GM23338 (cell line): Measurements from ENCODE around the gene TMCC1. TPM values are rescaled to one million over a fixed set of nuclear protein-coding genes. Genes with fewer than 3 reads are reported as not detected.

ENCODE experiments used
- ATAC-seq: fragments of 200-7000 bp; cut with Tn5 transposase; 3 replicates; pipeline ENCODE4 v1.9.1; 2020
- DNase-seq: peaks from one replicate; pipeline ENCODE4 v3.0.0-alpha.2; 2015; ENCODE audit warnings: low spot score
- H2AFZ ChIP-seq: fragments of 200-600 bp; sonication (generic); 2 replicates; pipeline ENCODE4 v1.8.0; 2016; ENCODE audit warnings: antibody characterized with exemption, mild to moderate bottlenecking, moderate library complexity
- H3F3A ChIP-seq: fragments of 200-600 bp; sonication (generic); replicated peaks from 2 replicates; pipeline ENCODE4 v1.8.0; 2017; ENCODE audit warnings: antibody characterized with exemption, mixed run types, low read depth
- H3K27ac ChIP-seq: fragments of 200-600 bp; sonication (generic); 2 replicates; pipeline ENCODE4 v1.6.1; 2016; ENCODE audit warnings: low read depth
- H3K27me3 ChIP-seq: fragments of 200-600 bp; sonication (generic); 2 replicates; pipeline ENCODE4 v1.8.0; 2016; ENCODE audit warnings: mild to moderate bottlenecking, mixed run types, moderate library complexity; ENCODE audit not compliant: insufficient read depth
- H3K36me3 ChIP-seq: fragments of 200-600 bp; sonication (generic); 2 replicates; pipeline ENCODE4 v1.8.0; 2016; ENCODE audit warnings: mild to moderate bottlenecking; ENCODE audit not compliant: insufficient read depth
- H3K4me1 ChIP-seq: fragments of 200-600 bp; sonication (generic); 2 replicates; pipeline ENCODE4 v1.8.0; 2016; ENCODE audit warnings: mild to moderate bottlenecking, moderate library complexity; ENCODE audit not compliant: insufficient read depth
- H3K4me2 ChIP-seq: fragments of 200-600 bp; sonication (generic); 2 replicates; pipeline ENCODE4 v1.7.1; 2017; ENCODE audit warnings: mixed run types
- H3K4me3 ChIP-seq: fragments of 200-600 bp; sonication (generic); 2 replicates; pipeline ENCODE4 v1.6.1; 2016; ENCODE audit warnings: mixed run types
- H3K79me2 ChIP-seq: fragments of 200-600 bp; sonication (generic); replicated peaks from 2 replicates; pipeline ENCODE4 v1.8.0; 2017; ENCODE audit warnings: mild to moderate bottlenecking; ENCODE audit not compliant: insufficient read depth
- H3K9me2 ChIP-seq: fragments of 200-600 bp; sonication (generic); 2 replicates; pipeline ENCODE4 v1.8.0; 2017; ENCODE audit not compliant: insufficient read depth
- H4K20me1 ChIP-seq: fragments of 200-600 bp; sonication (generic); replicated peaks from 2 replicates; pipeline ENCODE4 v1.8.0; 2017; ENCODE audit warnings: mild to moderate bottlenecking; ENCODE audit not compliant: insufficient read depth
- H3K27ac Mint-ChIP-seq: 2 replicates; pipeline ENCODE4 v1.8.0; 2020; ENCODE audit warnings: inconsistent platforms, mild to moderate bottlenecking, moderate library complexity, mixed read lengths
- H3K27me3 Mint-ChIP-seq: 3 replicates; pipeline ENCODE4 v1.8.0; 2022; ENCODE audit warnings: low read depth, mild to moderate bottlenecking, moderate library complexity, mixed read lengths, inconsistent platforms; ENCODE audit not compliant: insufficient read depth, poor library complexity
- H3K36me3 Mint-ChIP-seq: 3 replicates; pipeline ENCODE4 v1.8.0; 2021; ENCODE audit warnings: low read depth, mild to moderate bottlenecking, inconsistent platforms, moderate library complexity, mixed read lengths
- H3K4me1 Mint-ChIP-seq: 3 replicates; pipeline ENCODE4 v1.8.0; 2020; ENCODE audit warnings: mild to moderate bottlenecking, inconsistent platforms, mixed read lengths
- H3K4me3 Mint-ChIP-seq: 3 replicates; pipeline ENCODE4 v1.8.0; 2021; ENCODE audit warnings: moderate library complexity, mild to moderate bottlenecking, inconsistent platforms, mixed read lengths
- H3K9me3 Mint-ChIP-seq: 3 replicates; pipeline ENCODE4 v1.8.0; 2020; ENCODE audit warnings: moderate library complexity, mild to moderate bottlenecking, inconsistent platforms, mixed read lengths
- CREB1 ChIP-seq: fragments of 250-450 bp; sonication (Bioruptor Pico); IDR thresholded peaks from 2 replicates; pipeline ENCODE4 v1.5.0; 2020; ENCODE audit warnings: low read depth, mild to moderate bottlenecking, moderate library complexity
- CTCF ChIP-seq, 2 experiments: fragments of 200-600 bp in 1 of 2; sonication (generic) in 1 of 2; conservative IDR thresholded peaks; 2 replicates each; pipeline versions ENCODE4 v1.5.1 to v1.6.1; 2016 to 2017; ENCODE audit warnings: antibody characterized with exemption in 2 of 2, low read depth in 2 of 2, mild to moderate bottlenecking in 2 of 2, moderate library complexity in 1 of 2
- ETS1 ChIP-seq: IDR thresholded peaks from 2 replicates; pipeline ENCODE4 v1.6.1; 2016; ENCODE audit warnings: antibody characterized with exemption
- EZH2 ChIP-seq: fragments of 200-600 bp; sonication (generic); IDR thresholded peaks from one replicate; pipeline ENCODE4 v1.8.0; 2017; ENCODE audit warnings: antibody characterized with exemption, mild to moderate bottlenecking, low read depth; ENCODE audit not compliant: unreplicated experiment
- EZH2phosphoT487 ChIP-seq: fragments of 200-600 bp; sonication (generic); IDR thresholded peaks from one replicate; pipeline ENCODE4 v1.8.1; 2018; ENCODE audit warnings: antibody characterized with exemption; ENCODE audit not compliant: unreplicated experiment
- JUNB ChIP-seq: IDR thresholded peaks from one replicate; pipeline ENCODE4 v1.6.1; 2016; ENCODE audit warnings: antibody characterized with exemption; ENCODE audit not compliant: unreplicated experiment
- NANOG ChIP-seq: IDR thresholded peaks from 2 replicates; pipeline ENCODE4 v1.6.1; 2016; ENCODE audit warnings: antibody characterized with exemption, borderline replicate concordance
- POLR2AphosphoS5 ChIP-seq: IDR thresholded peaks from 2 replicates; pipeline ENCODE4 v1.6.1; 2016; ENCODE audit warnings: antibody characterized with exemption, low read depth
- REST ChIP-seq: IDR thresholded peaks from one replicate; pipeline ENCODE4 v1.6.1; 2018; ENCODE audit warnings: antibody characterized with exemption; ENCODE audit not compliant: unreplicated experiment
- ZNF331 ChIP-seq: fragments of 250-450 bp; sonication (Bioruptor Pico); IDR thresholded peaks from 2 replicates; pipeline ENCODE4 v1.5.0; 2020; ENCODE audit warnings: low read depth, mild to moderate bottlenecking, moderate library complexity
- polyA plus RNA-seq: library from polyadenylated mRNA; unstranded; fragments of >200 nt; fragmentation: Nextera tagmentation; extraction: Ambion mirVana; gene quantifications from 2 replicates; pipeline ENCODE4 v1.2.1, GENCODE V29; 2016
- total RNA-seq: library from RNA; depleted of rRNA; stranded (reverse); fragments of >200 nt; shearing (Covaris generic); gene quantifications from 2 replicates; pipeline ENCODE4 v1.2.3, GENCODE V29; 2014

TMCC1 gene
- total and polyA plus RNA-seq, 2 experiments from 2014 or later = 8.2 to 18.4 TPM

- TF ChIP-seq ETS1 (no peak), CTCF (conservative IDR thresholded peaks at IDR 0.05; ENCODE audit: low read depth in 2 of 2) (no peak), NANOG (no peak)
Measured at GRCh38 chr3:129831503-129831902, 62.0 kb downstream of the TMCC1 start (continued).

- no peaks in the 10 kb centered on the region for H3K4me1 ChIP-seq
- H3K36me3 Mint-ChIP-seq = no peaks in the 10 kb centered on the region
- peak; percentile 73 to 84 for TF ChIP-seq CTCF (conservative IDR thresholded peaks at IDR 0.05; ENCODE audit: low read depth in 2 of 2)
- no peak for TF ChIP-seq NANOG
- peak; percentile 76 for DNase-seq
- no peaks in the 10 kb centered on the region for H4K20me1 ChIP-seq
- H3K27ac Mint-ChIP-seq = no peak overlapping the region
- H3K27me3 Mint-ChIP-seq = no peaks in the 10 kb centered on the region
- H3K4me2 ChIP-seq = no peak overlapping the region
- peak; percentile 84 for ATAC-seq
- H3K36me3 ChIP-seq = no peaks in the 10 kb centered on the region
- H3K4me1 Mint-ChIP-seq = peaks cover 12% of the 10 kb centered on the region
- H3K27ac ChIP-seq = no peak overlapping the region
- H3F3A ChIP-seq = no peaks in the 10 kb centered on the region
- H3K4me3 ChIP-seq = no peak overlapping the region
- no peak overlapping the region for H2AFZ ChIP-seq
- no peak overlapping the region for H3K4me3 Mint-ChIP-seq
- no peaks in the 10 kb centered on the region for H3K9me2 ChIP-seq
- H3K27me3 ChIP-seq = no peaks in the 10 kb centered on the region
- H3K79me2 ChIP-seq = peaks cover 11% of the 10 kb centered on the region
- H3K9me3 Mint-ChIP-seq = no peaks in the 10 kb centered on the region
Measured at GRCh38 chr3:129829640-129830039, 63.9 kb downstream of the TMCC1 start.

GRCh38 chr3:129827765-129828164 is 65.7 kb downstream of the TMCC1 start:
- Histone ChIP-seq H3K4me1 (no peaks in the 10 kb centered on the region), H3K27me3 (no peaks in the 10 kb centered on the region), H3K9me2 (no peaks in the 10 kb centered on the region), H4K20me1 (0 out of 2 replicates have a peak, but pooled peaks cover 2% of the 10 kb centered on the region), H2AFZ (no peak overlapping the region), H3K4me2 (no peak overlapping the region), H3F3A (no peaks in the 10 kb centered on the region), H3K79me2 (no peaks in the 10 kb centered on the region), H3K4me3 (no peak overlapping the region), H3K27ac (no peak overlapping the region), H3K36me3 (no peaks in the 10 kb centered on the region)
- Mint-ChIP-seq H3K27me3 (no peaks in the 10 kb centered on the region), H3K9me3 (no peaks in the 10 kb centered on the region), H3K36me3 (no peaks in the 10 kb centered on the region), H3K4me1 (peaks cover 12% of the 10 kb centered on the region), H3K27ac (no peak overlapping the region), H3K4me3 (no peak overlapping the region)
- DNase-seq = peak; percentile 11
- ATAC-seq = no peak
- TF ChIP-seq EZH2phosphoT487 = no peak
- no peak for TF ChIP-seq POLR2AphosphoS5
- no peak for TF ChIP-seq CREB1 (CRISPR knock-in tag)
- TF ChIP-seq EZH2 = no peak
- TF ChIP-seq ZNF331 (CRISPR knock-in tag) = no peak
- no peak for TF ChIP-seq REST
- no peak for TF ChIP-seq JUNB
- TF ChIP-seq NANOG = no peak
